Measurements from ENCODE around the gene KRTDAP. TPM values are rescaled to one million over a fixed set of nuclear protein-coding genes. Genes with fewer than 3 reads are reported as not detected.

KRTDAP gene
- total RNA-seq, 4 donors from 2014 or later = not detected

GRCh38 chr19:35502751-35503150 lies 12.5 kb upstream of the KRTDAP start:
- Histone ChIP-seq H3K27me3 (peaks cover under 1% of the 10 kb centered on the region), H3K4me1 (no peaks in the 10 kb centered on the region), H3K9me3 (no peaks in the 10 kb centered on the region), H3K4me3 (no peak overlapping the region), H3K36me3 (no peaks in the 10 kb centered on the region), H3K27ac (no peak overlapping the region)
- no peak for TF ChIP-seq EP300 (IDR thresholded peaks at IDR 0.05; ENCODE audit: low read depth)
- TF ChIP-seq POLR2AphosphoS5 (IDR thresholded peaks at IDR 0.05) = no peak
- no peak for TF ChIP-seq POLR2A (IDR thresholded peaks at IDR 0.05)
- TF ChIP-seq CTCF (IDR thresholded peaks at IDR 0.05) = no peak
- intact Hi-C loops (cut with DNase I; ENCODE audit: low total_unique reads) = no loop called here
- in situ Hi-C loops (cut with MboI; ENCODE audit: low pct_ligation_motif_present in 1 of 4, low pct_unique_long_range_greater_than_20kb in 1 of 4, low sequenced_read_pairs in 3 of 4) = no loop called here
- WGBS, 2 donors (ENCODE audit: low coverage in 1 of 2) = 93% methylated on average over 4 of the region's 4 CpGs; no CpG with 5 or more reads in 1 of the 2 donors
- DNase-seq = no peak

GRCh38 chr19:35501684-35502083 lies 11.4 kb upstream of the KRTDAP start:
- no peak for TF ChIP-seq POLR2AphosphoS5 (IDR thresholded peaks at IDR 0.05)
- TF ChIP-seq EP300 (IDR thresholded peaks at IDR 0.05; ENCODE audit: low read depth) = no peak
- TF ChIP-seq CTCF (IDR thresholded peaks at IDR 0.05) = no peak
- TF ChIP-seq POLR2A (IDR thresholded peaks at IDR 0.05) = no peak
- Histone ChIP-seq H3K4me1 (no peaks in the 10 kb centered on the region), H3K27ac (no peak overlapping the region), H3K9me3 (no peaks in the 10 kb centered on the region), H3K27me3 (no peaks in the 10 kb centered on the region), H3K4me3 (no peak overlapping the region), H3K36me3 (no peaks in the 10 kb centered on the region)
- WGBS, 2 donors (ENCODE audit: low coverage in 1 of 2) = 73 to 78% methylated on average over 8 to 15 of the region's 15 CpGs
- peak; percentile 21 for DNase-seq
- in situ Hi-C loops (cut with MboI; ENCODE audit: low pct_ligation_motif_present in 1 of 4, low pct_unique_long_range_greater_than_20kb in 1 of 4, low sequenced_read_pairs in 3 of 4) (no loop called here), intact Hi-C loops (cut with DNase I; ENCODE audit: low total_unique reads) (no loop called here)

GRCh38 chr19:35500611-35501010 lies 10.3 kb upstream of the KRTDAP start:
- intact Hi-C loops (cut with DNase I; ENCODE audit: low total_unique reads) = no loop called here
- no peaks in the 10 kb centered on the region for H3K9me3 ChIP-seq
- TF ChIP-seq EP300 (IDR thresholded peaks at IDR 0.05; ENCODE audit: low read depth) = no peak
- TF ChIP-seq CTCF (IDR thresholded peaks at IDR 0.05) = no peak
- no peak for TF ChIP-seq POLR2A (IDR thresholded peaks at IDR 0.05)
- no peak for TF ChIP-seq POLR2AphosphoS5 (IDR thresholded peaks at IDR 0.05)
- H3K27me3 ChIP-seq = no peaks in the 10 kb centered on the region
- in situ Hi-C loops (cut with MboI; ENCODE audit: low pct_ligation_motif_present in 1 of 4, low pct_unique_long_range_greater_than_20kb in 1 of 4, low sequenced_read_pairs in 3 of 4) = no loop called here
- no peak overlapping the region for H3K27ac ChIP-seq
- 88% methylated on average over 10 of the region's 10 CpGs; no CpG with 5 or more reads in 1 of the 2 donors for WGBS, 2 donors (ENCODE audit: low coverage in 1 of 2)
- no peaks in the 10 kb centered on the region for H3K36me3 ChIP-seq
- peaks cover 0 to under 1% (median 0%) of the 10 kb centered on the region in 4 donors for H3K4me1 ChIP-seq
- H3K4me3 ChIP-seq = no peak overlapping the region
- DNase-seq = no peak

- no peaks in the 10 kb centered on the region for H3K36me3 ChIP-seq
- TF ChIP-seq POLR2A (IDR thresholded peaks at IDR 0.05) = no peak
- no peak for TF ChIP-seq EP300 (IDR thresholded peaks at IDR 0.05; ENCODE audit: low read depth)
- TF ChIP-seq CTCF (IDR thresholded peaks at IDR 0.05) = no peak
- DNase-seq = no peak
- intact Hi-C loops (cut with DNase I; ENCODE audit: low total_unique reads) = loop anchor here (5.0 to 10.0 kb wide), 2 partner anchors 147 to 224 kb away; no protein-coding TSS in a partner anchor
- no peak overlapping the region for H3K27ac ChIP-seq
- peaks cover 0 to 7% (median 2%) of the 10 kb centered on the region in 4 donors for H3K4me1 ChIP-seq
- WGBS, 2 donors (ENCODE audit: low coverage in 1 of 2) = 45 to 83% methylated on average over 3 to 9 of the region's 9 CpGs
- H3K27me3 ChIP-seq = no peaks in the 10 kb centered on the region
- no peak overlapping the region for H3K4me3 ChIP-seq
- H3K9me3 ChIP-seq = no peaks in the 10 kb centered on the region
- in situ Hi-C loops (cut with MboI; ENCODE audit: low pct_ligation_motif_present in 1 of 4, low pct_unique_long_range_greater_than_20kb in 1 of 4, low sequenced_read_pairs in 3 of 4) = loop anchor here in 3 of 4 donors (10.0 kb wide), 2 partner anchors 144 to 154 kb away; partner anchors contain the start of genes FFAR3 (in 2 of the 3) and FFAR1 (in 1 of the 3)
Measured at GRCh38 chr19:35498984-35499527, 8.8 kb upstream of the KRTDAP start.

All from transverse colon (tissue), 4 donors.